ENCODE results near the gene PCGF3.
"Not testable (repeated sequence)": the region's sequence is repeated elsewhere in the genome, so short reads cannot be mapped to it uniquely, and the experiment has no call there.

Gene PCGF3

GRCh38 chr4:764405-765169 is 59.0 kb downstream of the PCGF3 start:
- no peak for DNase-seq

- no peak for DNase-seq
These were observed 60.5 kb downstream of the PCGF3 start for GRCh38 chr4:766152-766515.

DNA sequence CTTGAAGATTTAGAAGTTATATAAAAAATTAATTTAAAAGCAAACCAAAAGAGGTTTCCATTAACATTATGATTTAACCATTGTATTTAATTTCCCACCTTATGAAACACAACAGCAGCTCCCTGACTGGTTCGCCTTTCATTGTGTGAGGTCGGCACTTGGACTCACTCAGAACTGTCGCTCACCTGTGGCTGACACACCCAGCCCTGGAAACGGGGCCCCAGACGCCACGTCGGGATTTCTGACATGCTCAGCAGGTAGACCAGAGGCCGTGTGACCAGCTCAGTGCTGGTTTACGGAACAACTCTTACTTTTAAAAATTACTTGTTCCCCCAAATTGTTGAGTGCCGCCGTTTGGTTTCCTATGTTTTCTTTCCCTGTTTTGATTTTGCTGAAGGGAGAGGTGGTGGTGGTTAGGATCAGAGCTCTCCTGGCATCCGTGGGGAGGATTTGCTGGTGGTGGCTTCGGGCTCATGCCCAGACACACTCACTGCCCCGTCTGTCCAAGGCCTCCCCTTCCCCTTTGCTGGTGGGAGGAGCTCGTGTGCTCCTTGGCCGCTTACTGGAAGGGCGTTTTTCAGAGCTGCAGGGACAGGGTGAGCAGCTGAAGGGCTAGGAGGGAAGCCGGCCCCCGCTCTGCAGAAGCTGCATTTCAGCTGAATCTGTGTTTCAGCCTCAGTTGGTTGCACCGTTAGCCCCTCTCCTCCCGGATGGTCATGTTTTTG is 61.1 kb downstream of the PCGF3 start:
- DNase-seq, result no peak

GRCh38 chr4:768076-768475 is 62.4 kb downstream of the PCGF3 start:
- no peak for DNase-seq

DNA sequence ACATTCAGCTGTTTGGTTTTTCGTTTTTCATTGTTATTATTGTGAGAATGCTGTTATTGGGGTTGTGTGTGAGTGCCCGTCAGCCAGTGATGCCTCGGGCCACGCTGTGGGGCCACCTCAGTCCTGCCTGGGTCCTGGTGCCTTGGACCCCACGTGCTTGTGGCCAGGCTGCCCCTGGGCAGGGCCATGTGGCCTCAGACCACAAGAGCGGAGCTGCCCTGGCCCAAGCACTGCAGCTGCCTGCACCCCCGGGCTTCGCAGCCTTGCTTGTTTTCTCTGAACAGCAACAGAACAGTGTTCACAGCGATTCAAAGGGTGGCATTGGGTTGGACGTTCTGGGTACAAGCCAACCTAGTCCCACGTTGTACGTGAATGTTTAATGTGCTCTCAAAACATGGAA is 63.4 kb downstream of the PCGF3 start:
- DNase-seq, result no peak

DNA sequence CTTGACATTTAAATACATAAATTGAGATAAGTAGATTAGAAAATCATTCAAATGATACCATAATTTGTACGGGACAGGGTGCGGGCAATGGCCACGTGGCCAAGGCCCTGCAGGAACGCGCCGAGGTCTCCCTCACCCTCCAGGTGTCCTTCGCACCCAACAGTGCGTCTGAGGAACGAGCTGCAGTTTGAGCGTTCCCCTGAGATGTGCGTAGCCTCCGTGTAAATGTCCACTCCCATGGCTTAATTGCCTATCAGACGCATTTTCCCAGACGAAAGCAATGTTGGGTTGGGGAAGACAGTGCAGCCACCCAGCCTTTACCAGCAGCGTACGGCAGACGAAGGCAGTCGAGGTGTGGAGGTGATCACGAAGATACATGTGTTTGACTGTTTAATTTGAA is 63.9 kb downstream of the PCGF3 start:
- DNase-seq, result no peak

DNA sequence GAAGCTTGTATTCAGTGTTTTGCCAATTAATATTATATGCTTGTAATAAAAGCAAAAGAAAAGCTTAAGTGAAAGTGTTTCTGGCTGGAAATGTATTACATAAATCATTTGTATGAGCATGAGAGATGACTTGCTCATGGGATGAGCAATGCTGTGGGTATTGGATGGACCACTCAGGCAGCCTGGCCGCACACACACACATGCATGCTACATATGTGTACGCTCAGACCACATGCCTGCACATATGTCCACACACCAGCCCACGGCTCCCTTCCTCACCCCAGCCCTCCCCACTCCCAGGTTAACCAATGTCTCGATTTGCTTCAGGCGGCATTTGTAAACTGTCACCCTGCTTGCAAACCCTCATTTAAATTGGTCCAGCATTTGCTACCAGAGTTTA is 64.4 kb downstream of the PCGF3 start:
- no peak for DNase-seq

- no peak for DNase-seq
These were observed 65.8 kb downstream of the PCGF3 start for GRCh38 chr4:771464-771863.

DNA sequence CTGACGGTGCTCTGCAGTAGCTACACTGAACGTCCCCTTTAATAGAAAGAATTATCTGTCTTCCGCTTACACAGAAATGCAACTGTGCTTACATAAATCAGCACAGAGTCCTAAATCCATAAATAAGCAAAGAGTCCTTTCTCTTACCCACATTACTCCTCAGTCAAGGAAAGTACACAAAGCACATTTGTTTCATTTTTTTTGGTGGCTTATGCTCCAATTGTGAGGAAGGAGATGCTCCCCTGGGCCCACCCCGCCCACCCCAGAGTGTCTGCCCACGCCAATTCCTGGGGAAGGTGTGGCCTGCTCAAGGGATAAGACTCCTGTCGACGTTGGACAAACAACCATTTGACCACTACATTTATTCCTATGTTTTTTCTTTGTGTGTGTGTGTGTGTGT is 66.5 kb downstream of the PCGF3 start:
- DNase-seq, result no peak

- no peak for DNase-seq
These were observed 67.1 kb downstream of the PCGF3 start for GRCh38 chr4:772776-773175.

- no peak for DNase-seq
These were observed 67.6 kb downstream of the PCGF3 start for GRCh38 chr4:773214-773613.

GRCh38 chr4:774419-775092 is 68.9 kb downstream of the PCGF3 start:
- DNase-seq, result not testable (repeated sequence)

GRCh38 chr4:775485-775884 is 69.9 kb downstream of the PCGF3 start:
- not testable (repeated sequence) for DNase-seq

DNA sequence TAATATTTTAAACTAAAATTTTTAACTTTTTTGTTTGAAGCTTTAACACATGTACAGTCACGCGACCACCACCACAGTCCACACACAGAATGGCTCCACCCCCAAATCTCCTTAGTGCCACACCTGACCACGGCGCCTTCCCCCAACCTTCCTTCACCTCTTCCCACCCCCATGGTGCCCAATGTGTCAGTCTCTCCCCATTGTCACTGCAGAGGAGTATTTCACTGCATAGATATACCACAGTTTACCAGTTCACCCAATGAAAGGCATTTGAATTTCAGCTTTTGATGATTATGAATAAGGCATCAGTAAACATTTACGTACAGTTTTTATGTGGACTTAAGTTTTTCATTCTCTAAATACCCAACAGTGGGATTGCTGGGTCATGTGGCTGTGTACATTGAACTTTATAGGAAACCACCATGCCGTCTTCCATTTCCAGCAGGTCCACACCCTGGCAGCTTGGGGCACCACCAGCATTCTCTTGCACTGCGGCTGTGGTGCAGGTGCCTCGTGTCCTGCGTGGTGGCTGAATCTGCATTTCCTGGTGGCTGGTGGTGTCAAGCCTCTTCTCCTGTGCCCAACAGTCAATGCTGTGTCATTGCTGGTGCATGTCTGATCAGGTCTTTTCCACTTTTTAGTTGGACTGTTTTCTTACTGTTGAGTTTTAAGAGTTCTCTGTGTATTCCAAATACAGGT is 71.3 kb downstream of the PCGF3 start:
- DNase-seq, result no peak

DNA sequence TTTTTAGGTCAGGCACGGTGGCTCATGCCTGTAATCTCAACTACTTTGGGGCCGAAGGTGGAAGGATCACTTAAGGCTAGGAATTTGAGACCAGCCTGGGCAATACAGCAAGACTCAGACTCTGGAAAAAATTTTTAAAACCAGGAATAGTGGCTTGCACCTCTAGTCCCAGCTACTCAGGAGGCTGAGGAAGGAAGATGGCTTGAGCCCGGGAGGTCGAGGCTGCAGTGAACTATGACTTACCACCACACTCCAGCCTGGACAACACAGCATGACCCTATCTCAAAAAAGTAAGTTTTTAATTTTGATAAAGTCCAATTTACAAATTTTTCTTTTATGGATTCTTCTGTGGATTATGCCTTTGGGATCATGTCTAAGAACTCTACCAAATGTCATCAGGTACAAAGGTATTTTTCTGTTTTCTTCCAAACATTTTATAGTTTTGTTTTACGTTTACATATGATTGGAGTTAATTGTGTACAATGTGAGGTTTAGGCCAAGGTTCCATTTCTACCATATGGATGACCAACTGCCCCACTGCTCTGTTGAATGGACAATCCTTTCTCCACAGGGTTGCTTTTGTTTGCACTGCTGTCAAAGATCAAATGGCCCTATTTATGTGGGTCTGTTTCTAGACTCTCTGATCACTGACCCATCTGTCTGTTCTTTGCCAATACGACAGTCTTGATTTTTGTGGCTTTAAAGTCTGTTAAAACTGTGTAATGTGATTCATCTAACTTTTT is 72.1 kb downstream of the PCGF3 start:
- no peak for DNase-seq

DNA sequence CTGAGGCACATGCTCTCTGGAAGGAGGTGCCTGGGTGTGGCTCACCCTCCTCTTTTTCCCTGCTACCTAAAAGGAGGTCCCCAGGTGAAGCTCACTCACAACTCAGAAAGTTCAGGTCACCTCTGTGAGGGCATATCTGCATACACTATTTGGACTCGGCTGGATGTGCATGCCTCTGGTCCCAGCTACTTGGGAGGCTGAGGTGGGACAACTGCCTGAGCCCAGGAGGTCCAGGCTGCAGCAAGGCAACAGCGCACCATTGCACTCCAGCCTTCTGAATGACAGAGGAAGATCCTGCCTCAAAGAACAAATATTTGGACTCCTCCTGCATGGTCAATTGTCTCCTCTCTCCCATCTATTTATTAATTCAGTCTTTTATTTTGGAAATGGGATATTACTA is 73.9 kb downstream of the PCGF3 start:
- DNase-seq, result no peak

DNA sequence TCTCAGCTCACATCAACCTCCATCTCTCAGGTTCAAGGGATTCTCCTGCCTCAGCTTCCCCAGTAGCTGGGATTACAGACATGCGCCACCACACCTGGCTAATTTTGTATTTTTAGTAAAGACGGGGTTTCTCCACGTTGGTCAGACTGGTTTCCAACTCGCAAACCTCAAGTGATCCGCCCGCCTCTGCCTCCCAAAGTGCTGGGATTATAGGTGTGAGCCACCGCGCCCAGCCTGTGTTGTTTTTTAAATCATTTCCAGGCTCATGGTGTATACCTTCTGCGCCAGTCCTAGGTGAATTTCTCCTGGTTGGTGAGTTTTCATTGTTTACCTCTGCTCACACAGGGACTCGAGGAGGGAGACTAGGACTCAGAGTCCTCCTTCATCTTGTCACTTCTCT is 74.6 kb downstream of the PCGF3 start:
- not testable (repeated sequence) for DNase-seq

DNA sequence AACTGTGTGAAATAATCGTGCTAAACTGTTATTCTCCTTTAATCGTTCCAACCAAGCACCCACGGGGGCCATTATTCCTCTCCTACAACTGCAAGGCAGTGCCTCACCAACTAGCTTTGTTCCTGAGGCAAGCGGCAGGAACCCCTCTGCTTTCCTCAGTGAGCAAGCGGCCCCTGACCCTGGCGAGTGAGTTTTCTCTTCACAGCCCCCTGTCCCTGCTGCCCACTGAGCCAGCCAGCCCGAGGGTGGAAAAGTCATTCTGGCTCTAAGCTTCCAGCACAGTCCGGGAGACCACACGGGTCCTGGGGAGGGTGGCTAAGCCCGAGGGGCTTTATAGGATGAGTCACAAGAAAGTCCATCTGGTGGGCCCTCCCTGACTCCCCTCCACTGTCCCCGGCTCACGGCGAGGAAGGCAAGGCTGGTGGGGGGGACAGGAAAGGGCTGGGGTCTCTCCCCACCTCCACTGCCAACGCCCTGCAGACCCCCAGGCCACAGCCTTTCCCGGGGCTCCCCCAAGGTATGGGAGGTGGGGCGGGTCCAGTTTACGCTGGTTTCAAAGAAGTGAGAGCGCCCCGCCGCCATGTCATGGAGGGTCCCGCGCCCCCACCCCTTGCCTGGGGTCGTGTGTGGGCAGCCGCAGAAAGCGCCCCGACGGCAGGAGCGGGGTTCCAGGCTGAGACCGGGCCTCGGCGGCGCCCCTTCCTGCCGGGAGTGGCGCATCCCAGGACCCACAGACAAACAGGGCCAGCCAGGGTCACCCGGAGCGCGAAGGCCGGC is 75.3 kb downstream of the PCGF3 start:
- DNase-seq, result no peak

GRCh38 chr4:781493-782216 is 76.0 kb downstream of the PCGF3 start:
- peak; percentile 98 for DNase-seq

GRCh38 chr4:784401-785331 is 79.0 kb downstream of the PCGF3 start:
- no peak for DNase-seq
